ENCODE data around the gene POU2F1.

POU2F1 gene

GRCh38 chr1:167272369-167272957, 51.8 kb downstream of the POU2F1 start:
- DNase-seq (ENCODE audit: low spot score) = no peak

- no peak for DNase-seq (ENCODE audit: low spot score)
These were observed 52.5 kb downstream of the POU2F1 start for GRCh38 chr1:167273027-167273800.

DNA sequence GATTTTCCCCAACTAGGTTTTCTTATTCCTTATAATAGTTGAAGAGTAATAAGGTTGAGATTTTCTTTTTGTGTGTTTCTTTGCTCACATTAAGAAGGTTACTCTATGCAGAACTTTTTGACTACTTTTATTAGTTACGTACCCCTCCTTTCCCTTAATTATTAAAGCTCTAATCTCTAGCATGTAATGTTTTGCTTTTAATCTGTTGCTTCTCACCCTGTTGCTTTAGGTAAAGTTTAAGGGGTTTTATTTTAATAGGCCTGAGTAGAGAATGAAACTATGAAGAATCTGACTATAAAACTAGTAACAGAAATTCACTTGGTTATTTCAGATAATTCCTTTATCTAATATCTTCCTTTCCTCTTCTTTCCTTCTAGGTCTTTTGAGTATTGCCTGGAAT, 53.4 kb downstream of the POU2F1 start:
- DNase-seq (ENCODE audit: low spot score) = no peak

DNA sequence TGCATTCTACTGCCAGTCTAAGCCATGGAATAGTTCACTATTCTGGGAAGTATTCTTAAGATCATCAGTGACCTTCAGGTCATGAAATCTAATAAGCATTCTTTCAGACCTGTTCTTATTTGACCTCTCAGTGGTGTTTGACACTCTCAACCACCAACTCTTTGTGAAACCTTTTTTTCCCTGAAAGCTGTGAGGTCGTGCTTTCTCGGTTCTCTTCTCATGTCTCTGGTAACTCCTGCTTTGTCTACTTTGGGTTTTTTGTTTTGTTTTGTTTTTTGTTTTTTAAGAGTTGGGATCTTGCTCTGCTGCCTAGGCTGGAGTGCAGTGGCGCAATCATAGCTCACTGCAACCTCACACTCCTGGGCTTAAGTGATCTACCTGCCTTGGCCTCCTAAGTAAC, 56.3 kb downstream of the POU2F1 start:
- no peak for DNase-seq (ENCODE audit: low spot score)

- DNase-seq (ENCODE audit: low spot score) = no peak
These were observed 57.8 kb downstream of the POU2F1 start for GRCh38 chr1:167278497-167278896.

DNA sequence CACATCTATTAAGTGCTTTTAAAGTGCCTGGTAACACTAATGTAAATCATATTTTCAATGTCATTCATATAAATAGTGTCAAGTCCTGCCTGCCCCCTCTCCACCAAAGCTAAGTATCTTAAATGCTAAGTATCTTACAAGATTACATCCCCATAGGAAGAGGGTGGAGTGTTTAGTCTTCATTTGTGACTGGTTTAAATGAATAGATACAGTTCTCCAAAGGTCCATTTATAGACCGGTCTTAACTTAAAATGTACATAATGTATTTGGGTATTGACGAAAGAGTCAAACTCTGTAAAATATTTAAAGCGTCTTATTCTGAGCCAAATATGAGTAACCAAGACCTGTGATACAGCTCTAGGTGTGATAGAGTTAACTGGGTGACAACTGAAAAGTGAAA, 60.2 kb downstream of the POU2F1 start:
- no peak for DNase-seq (ENCODE audit: low spot score)

DNA sequence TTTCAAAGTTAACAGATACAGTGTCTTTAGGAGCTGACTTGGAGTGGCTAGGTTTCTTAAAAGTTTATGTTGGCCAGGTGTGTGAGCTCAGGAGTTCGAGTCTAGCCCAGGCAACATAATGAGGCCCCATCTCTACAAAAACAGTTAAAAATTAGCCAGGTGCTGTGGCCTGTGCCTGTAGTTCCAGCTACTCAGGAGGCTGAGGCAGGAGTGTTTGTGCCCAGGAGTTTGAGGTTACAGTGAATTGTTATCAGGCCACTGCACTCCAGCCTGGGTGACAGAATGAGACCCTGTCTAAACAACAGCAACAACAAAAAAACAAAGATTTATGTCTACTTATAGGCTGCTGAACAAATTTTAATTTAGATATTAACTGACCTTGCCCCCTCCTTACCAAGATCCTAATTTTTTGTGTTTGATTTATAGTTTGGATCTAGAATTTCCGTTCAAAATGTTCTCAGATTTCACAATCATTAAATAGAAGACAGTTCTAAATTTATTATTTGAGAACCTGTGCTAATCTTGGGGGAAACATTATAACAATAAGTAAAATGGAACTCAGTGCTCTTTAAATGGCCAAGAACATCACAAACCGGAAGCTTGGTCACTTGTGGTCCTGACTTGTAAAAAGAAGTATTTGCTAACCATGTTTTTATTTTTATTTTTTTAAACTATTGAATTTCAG, 67.8 kb downstream of the POU2F1 start:
- DNase-seq (ENCODE audit: low spot score) = no peak

- DNase-seq (ENCODE audit: low spot score) = no peak
These were observed 68.4 kb downstream of the POU2F1 start for GRCh38 chr1:167289075-167289442.

DNA sequence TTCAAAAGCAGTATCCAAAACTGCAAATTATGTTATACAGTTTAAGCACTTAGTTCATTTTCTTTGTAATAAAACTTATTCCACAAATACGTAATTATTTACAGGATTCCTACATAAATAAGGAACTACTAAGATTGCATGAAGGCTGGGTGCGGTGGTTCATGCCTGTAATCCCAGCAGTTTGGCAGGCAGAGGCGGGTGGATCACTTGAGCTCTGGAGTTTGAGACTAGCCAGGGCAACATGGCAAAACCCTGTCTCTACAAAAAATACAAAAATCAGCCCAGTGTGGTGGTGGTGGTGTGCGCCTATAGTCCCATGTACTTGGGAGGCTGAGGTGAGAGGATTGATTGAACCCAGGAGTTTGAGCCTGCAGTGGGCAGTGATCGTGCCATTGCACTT, 69.3 kb downstream of the POU2F1 start:
- DNase-seq (ENCODE audit: low spot score) = no peak

DNA sequence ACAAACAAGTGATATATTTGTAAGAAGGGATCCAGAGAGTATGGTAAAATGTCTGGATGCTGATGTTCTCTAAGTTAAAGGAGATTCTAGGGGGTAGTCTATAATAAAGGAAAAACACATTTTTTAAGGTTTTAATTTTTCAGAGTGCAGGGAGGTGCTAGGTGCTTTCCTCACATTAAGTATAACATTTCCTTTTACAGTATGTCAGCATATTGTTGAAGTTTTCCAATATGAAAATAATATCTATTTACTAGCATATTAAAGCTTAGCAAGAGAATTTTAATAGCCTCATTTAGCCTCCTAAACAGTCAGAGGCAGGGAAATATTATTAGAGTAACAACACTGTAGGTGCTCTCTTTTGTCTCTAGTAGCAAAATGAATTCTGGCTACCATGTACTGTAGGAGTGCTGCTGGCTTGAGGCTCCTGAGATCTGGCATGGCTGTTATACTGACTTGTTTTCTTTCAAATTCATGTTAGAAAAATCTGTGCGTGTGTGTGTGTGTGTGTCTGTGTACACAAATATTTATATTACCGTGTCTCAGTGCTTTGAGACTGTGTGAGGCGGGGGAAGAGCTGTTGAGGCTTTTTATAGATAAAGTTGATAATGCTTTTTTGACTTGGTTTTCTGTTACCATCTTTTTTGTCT, 71.0 kb downstream of the POU2F1 start:
- no peak for DNase-seq (ENCODE audit: low spot score)

DNA sequence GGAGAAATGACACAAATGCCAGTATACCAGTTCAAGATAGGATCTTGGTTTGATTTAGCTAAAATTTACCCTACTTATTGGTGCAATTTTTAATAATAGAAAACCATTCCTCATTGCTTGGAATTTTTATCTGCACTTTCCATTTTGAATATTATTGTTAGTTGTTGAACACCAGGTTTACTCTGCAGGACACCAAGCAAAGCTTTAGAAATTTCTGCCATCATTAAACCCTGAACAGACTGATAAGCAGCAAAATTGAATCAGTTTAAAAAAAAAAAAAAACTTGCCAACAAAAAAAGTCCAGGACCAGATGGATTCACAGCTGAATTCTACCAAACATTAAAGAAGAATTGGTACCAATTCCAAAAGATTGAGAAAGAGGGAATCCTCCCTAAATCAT, 71.5 kb downstream of the POU2F1 start:
- no peak for DNase-seq (ENCODE audit: low spot score)

DNA sequence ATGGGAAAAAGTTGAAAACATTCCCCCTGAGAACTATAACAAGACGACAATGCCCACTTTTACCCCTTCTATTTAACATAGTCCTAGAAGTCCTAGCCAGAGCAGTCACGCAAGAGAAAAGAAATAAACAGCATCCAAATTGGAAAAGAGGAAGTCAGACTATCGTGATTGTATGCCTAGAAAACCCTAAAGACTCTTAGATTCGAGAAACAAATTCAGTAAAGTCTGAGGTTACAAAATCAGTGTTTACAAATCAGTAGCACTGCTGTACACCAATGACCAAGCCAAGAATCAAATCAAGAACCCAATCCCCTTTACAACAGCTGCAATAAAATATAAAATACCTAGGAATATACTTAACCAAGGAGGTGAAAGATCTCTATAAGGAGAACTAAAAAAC, 72.4 kb downstream of the POU2F1 start:
- DNase-seq (ENCODE audit: low spot score) = no peak

- DNase-seq (ENCODE audit: low spot score) = no peak
These were observed 73.8 kb downstream of the POU2F1 start for GRCh38 chr1:167294528-167294927.

GRCh38 chr1:167297222-167298214, 76.8 kb downstream of the POU2F1 start:
- DNase-seq (ENCODE audit: low spot score) = no peak

- DNase-seq (ENCODE audit: low spot score) = no peak
These were observed 77.6 kb downstream of the POU2F1 start for GRCh38 chr1:167298325-167298724.

GRCh38 chr1:167301355-167301754, 80.7 kb downstream of the POU2F1 start:
- DNase-seq (ENCODE audit: low spot score) = no peak

DNA sequence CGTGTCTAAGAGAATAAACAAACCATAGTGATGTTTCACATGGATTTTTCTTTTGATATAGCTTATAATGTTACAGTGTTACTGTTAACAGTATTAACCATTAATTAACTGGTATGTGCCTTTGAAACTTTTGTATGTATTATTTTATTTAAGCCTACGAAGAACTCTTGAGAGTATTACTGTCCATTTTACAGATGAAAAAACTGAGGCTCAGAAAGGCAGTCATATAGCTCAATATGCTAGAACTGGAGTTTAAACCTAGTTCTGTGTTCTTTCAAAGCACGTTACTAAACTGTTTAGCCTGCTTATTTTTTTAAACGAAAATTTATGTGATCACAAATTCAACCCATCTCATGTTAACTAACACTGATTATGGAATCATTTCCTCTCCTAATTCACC, 83.5 kb downstream of the POU2F1 start:
- no peak for DNase-seq (ENCODE audit: low spot score)

- no peak for DNase-seq (ENCODE audit: low spot score)
These were observed 84.5 kb downstream of the POU2F1 start for GRCh38 chr1:167305059-167305705.

DNA sequence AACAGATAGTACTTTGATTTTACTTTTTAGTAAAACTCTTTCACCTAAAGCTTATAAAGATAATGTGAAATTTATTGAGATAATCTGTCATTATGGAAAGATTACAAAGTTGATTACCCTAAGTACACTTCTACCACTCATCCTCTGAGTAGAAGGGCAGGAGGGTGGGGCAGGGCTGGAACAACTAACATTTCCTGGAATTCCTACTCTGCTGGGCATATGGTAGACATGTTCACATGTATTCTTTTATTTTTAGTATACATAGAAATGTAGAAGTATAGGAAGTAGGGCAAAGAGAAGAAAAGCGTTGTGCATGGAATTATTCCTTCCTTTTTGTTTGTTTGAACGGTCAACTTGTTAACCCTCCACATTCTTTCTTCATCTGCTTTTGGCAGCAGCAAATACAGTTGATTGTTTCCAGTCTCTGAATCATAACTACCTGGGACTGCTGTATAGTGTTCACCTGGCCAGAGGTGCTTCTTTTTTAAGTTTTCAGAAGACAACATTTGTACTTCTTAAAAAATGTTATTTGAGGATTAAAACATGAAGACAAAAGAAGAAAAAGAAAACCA, 85.1 kb downstream of the POU2F1 start:
- DNase-seq (ENCODE audit: low spot score) = no peak

GRCh38 chr1:167310732-167311131, 90.0 kb downstream of the POU2F1 start:
- no peak for DNase-seq (ENCODE audit: low spot score)

- DNase-seq (ENCODE audit: low spot score) = no peak
These were observed 92.2 kb downstream of the POU2F1 start for GRCh38 chr1:167312871-167313270.

Data from COLO829 (cell line).